Endothelial cell (in vitro differentiated cells): Measurements from ENCODE around the gene P2RY2. TPM values are rescaled to one million over a fixed set of nuclear protein-coding genes. Genes with fewer than 3 reads are reported as not detected.

Source experiments
- DNase-seq: peaks from one replicate; pipeline ENCODE4 v3.0.0; 2021; ENCODE audit warnings: low spot score
- H3K27ac Mint-ChIP-seq: one replicate; pipeline ENCODE4 v1.8.0; 2021; ENCODE audit warnings: mixed read lengths, inconsistent platforms; ENCODE audit not compliant: unreplicated experiment
- H3K27me3 Mint-ChIP-seq: one replicate; pipeline ENCODE4 v1.8.0; 2021; ENCODE audit warnings: mild to moderate bottlenecking, moderate library complexity, mixed read lengths, inconsistent platforms; ENCODE audit not compliant: unreplicated experiment
- H3K36me3 Mint-ChIP-seq: one replicate; pipeline ENCODE4 v1.8.0; 2021; ENCODE audit warnings: mild to moderate bottlenecking, low read depth, mixed read lengths, inconsistent platforms; ENCODE audit not compliant: unreplicated experiment
- H3K4me1 Mint-ChIP-seq: one replicate; pipeline ENCODE4 v1.8.0; 2021; ENCODE audit warnings: mild to moderate bottlenecking, mixed read lengths, inconsistent platforms; ENCODE audit not compliant: unreplicated experiment
- H3K4me3 Mint-ChIP-seq: one replicate; pipeline ENCODE4 v1.8.0; 2021; ENCODE audit warnings: mild to moderate bottlenecking, mixed read lengths, inconsistent platforms; ENCODE audit not compliant: unreplicated experiment
- H3K9me3 Mint-ChIP-seq: one replicate; pipeline ENCODE4 v1.8.0; 2021; ENCODE audit warnings: mixed read lengths, inconsistent platforms; ENCODE audit not compliant: unreplicated experiment
- CTCF ChIP-seq: fragments of 200-600 bp; sonication (generic); IDR thresholded peaks from one replicate; pipeline ENCODE4 v1.5.0; 2021; ENCODE audit warnings: antibody characterized with exemption; ENCODE audit not compliant: unreplicated experiment
- total RNA-seq: library from RNA; stranded (reverse); fragmentation: NEBNext Ultra II Directional; extraction: Animal tissue kit (Norgen Biotek cat#: 25700); gene quantifications from one replicate; pipeline ENCODE4 v1.2.1, GENCODE V29; 2021; ENCODE audit not compliant: unreplicated experiment

Gene P2RY2
- total RNA-seq, 1 donor from 2014 or later = 0.10 TPM

- Mint-ChIP-seq H3K27me3 (peaks cover 8% of the 10 kb centered on the region), H3K9me3 (no peaks in the 10 kb centered on the region), H3K4me3 (no peak overlapping the region), H3K36me3 (no peaks in the 10 kb centered on the region), H3K27ac (no peak overlapping the region), H3K4me1 (no peaks in the 10 kb centered on the region)
- no peak for DNase-seq
- no peak for TF ChIP-seq CTCF
Observed at GRCh38 chr11:73191151-73191550, 26.9 kb upstream of the P2RY2 start.

GRCh38 chr11:73192272-73192671 lies 25.8 kb upstream of the P2RY2 start:
- H3K4me1 Mint-ChIP-seq = no peaks in the 10 kb centered on the region
- no peak overlapping the region for H3K27ac Mint-ChIP-seq
- H3K27me3 Mint-ChIP-seq = peaks cover 8% of the 10 kb centered on the region
- H3K36me3 Mint-ChIP-seq = no peaks in the 10 kb centered on the region
- DNase-seq = no peak
- TF ChIP-seq CTCF = no peak
- H3K4me3 Mint-ChIP-seq = no peak overlapping the region
- no peaks in the 10 kb centered on the region for H3K9me3 Mint-ChIP-seq

- Mint-ChIP-seq H3K9me3 (no peaks in the 10 kb centered on the region), H3K4me3 (no peak overlapping the region), H3K36me3 (no peaks in the 10 kb centered on the region), H3K27ac (no peak overlapping the region), H3K4me1 (no peaks in the 10 kb centered on the region), H3K27me3 (peaks cover 5% of the 10 kb centered on the region)
- no peak for DNase-seq
- TF ChIP-seq CTCF = no peak
Observed at GRCh38 chr11:73193251-73194033, 24.6 kb upstream of the P2RY2 start.

- no peak for DNase-seq
- H3K27ac Mint-ChIP-seq = no peak overlapping the region
- H3K27me3 Mint-ChIP-seq = peaks cover 7% of the 10 kb centered on the region
- H3K36me3 Mint-ChIP-seq = no peaks in the 10 kb centered on the region
- no peak for TF ChIP-seq CTCF
- no peaks in the 10 kb centered on the region for H3K4me1 Mint-ChIP-seq
- H3K9me3 Mint-ChIP-seq = no peaks in the 10 kb centered on the region
- no peak overlapping the region for H3K4me3 Mint-ChIP-seq
Observed at GRCh38 chr11:73194034-73194507, 24.0 kb upstream of the P2RY2 start.

- Mint-ChIP-seq H3K27me3 (peaks cover 7% of the 10 kb centered on the region), H3K36me3 (no peaks in the 10 kb centered on the region), H3K9me3 (no peaks in the 10 kb centered on the region), H3K27ac (no peak overlapping the region), H3K4me3 (no peak overlapping the region), H3K4me1 (no peaks in the 10 kb centered on the region)
- TF ChIP-seq CTCF = no peak
- no peak for DNase-seq
Observed at GRCh38 chr11:73194593-73194992, 23.5 kb upstream of the P2RY2 start.
